ENCODE results near the gene PAPOLB. TPM values are rescaled to one million over a fixed set of nuclear protein-coding genes. Genes with fewer than 3 reads are reported as not detected.

The PAPOLB gene
- total and polyA plus RNA-seq, 2 donors (not counting 3 experiments of a cell fraction or from before 2014, with no cell fraction given): 0.07 TPM; not detected in 1

DNA sequence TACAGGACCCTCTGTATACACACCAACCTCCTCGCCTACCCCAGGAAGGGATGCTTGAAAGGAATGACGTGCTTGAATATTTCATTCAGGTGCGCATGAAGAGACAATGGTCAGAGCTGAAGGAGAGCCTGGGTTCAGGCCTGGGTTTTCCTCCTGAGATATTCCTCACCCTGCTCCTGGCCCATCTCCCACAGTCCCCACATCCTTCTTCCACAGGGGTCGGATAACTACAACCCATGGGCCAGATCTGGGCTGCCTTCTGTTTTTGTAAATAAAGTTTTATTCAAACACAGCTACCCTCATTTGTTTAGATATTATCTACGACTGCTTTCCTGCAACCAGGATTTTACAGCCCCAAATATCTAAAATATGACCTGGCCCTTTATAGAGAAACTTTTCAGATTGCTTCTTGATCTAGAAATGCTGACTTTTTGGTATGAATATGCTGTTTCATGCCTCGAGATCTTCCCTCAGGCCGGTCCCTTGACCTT lies 23.5 kb upstream of the PAPOLB start:
- no peaks in the 10 kb centered on the region for H3K9me1 ChIP-seq (replicated peaks; ENCODE audit: control insufficient read depth, extremely low read depth, insufficient read depth, low read length)
- H3K4me2 ChIP-seq (ENCODE audit: insufficient read depth, low read length): no peak overlapping the region
- dilution Hi-C loops (cut with MboI; ENCODE audit: extremely low pct_ligation_motif_present, low sequenced_read_pairs): no loop called here
- no peaks in the 10 kb centered on the region for H3K27me3 ChIP-seq (ENCODE audit: control insufficient read depth in 2 of 2, insufficient read depth in 2 of 2, low read length in 2 of 2)
- H3K4me3 ChIP-seq (replicated peaks in 1 of 3; ENCODE audit: insufficient read depth in 1 of 3, low read depth in 1 of 3, low read length in 3 of 3): no peak overlapping the region
- TF ChIP-seq, protein P1, sequence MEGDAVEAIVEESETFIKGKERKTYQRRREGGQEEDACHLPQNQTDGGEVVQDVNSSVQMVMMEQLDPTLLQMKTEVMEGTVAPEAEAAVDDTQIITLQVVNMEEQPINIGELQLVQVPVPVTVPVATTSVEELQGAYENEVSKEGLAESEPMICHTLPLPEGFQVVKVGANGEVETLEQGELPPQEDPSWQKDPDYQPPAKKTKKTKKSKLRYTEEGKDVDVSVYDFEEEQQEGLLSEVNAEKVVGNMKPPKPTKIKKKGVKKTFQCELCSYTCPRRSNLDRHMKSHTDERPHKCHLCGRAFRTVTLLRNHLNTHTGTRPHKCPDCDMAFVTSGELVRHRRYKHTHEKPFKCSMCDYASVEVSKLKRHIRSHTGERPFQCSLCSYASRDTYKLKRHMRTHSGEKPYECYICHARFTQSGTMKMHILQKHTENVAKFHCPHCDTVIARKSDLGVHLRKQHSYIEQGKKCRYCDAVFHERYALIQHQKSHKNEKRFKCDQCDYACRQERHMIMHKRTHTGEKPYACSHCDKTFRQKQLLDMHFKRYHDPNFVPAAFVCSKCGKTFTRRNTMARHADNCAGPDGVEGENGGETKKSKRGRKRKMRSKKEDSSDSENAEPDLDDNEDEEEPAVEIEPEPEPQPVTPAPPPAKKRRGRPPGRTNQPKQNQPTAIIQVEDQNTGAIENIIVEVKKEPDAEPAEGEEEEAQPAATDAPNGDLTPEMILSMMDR (IDR thresholded peaks at IDR 0.05; ENCODE audit: extremely low read depth in 1 of 2, insufficient read depth in 1 of 2, low read depth in 1 of 2, low read length in 2 of 2): no peak
- TF ChIP-seq FOS (IDR thresholded peaks at IDR 0.05; ENCODE audit: borderline replicate concordance, insufficient read depth, low read length) (no peak), GATA2 (IDR thresholded peaks at IDR 0.05; ENCODE audit: insufficient read depth, insufficient read length, low read depth, low read length) (no peak), POLR2A (IDR thresholded peaks at IDR 0.05; ENCODE audit: low read depth, low read length) (no peak)
- CTCF ChIA-PET: interaction anchor here (1.0 to 3.5 kb wide), 3 partner anchors 54 to 93 kb away, joined by 4 to 22 read pairs (median 21); no protein-coding TSS in a partner anchor
- no peak overlapping the region for H3K9ac ChIP-seq (replicated peaks; ENCODE audit: extremely low read depth, insufficient read depth, low read length)
- no peaks in the 10 kb centered on the region for H3K79me2 ChIP-seq (ENCODE audit: control insufficient read depth, insufficient read depth, low read length)
- no peak for FAIRE-seq
- H3K4me1 ChIP-seq (ENCODE audit: control insufficient read depth, extremely low read depth, insufficient read depth, low read length): peaks cover 8% of the 10 kb centered on the region
- no peaks in the 10 kb centered on the region for H3K36me3 ChIP-seq (ENCODE audit: control insufficient read depth in 2 of 2, extremely low read depth in 1 of 2, insufficient read depth in 2 of 2, low read length in 2 of 2)
- H4K20me1 ChIP-seq (replicated peaks; ENCODE audit: control insufficient read depth, extremely low read depth, insufficient read depth, low read length): no peaks in the 10 kb centered on the region
- no peak overlapping the region for H2AFZ ChIP-seq (ENCODE audit: low read depth, low read length)
- BruUV-seq (replicated peaks): no TSS peak
- DNase-seq (ENCODE audit: low read depth, low spot score): no peak
- intact Hi-C loops (cut with micrococcal nuclease): no loop called here
- POLR2A ChIA-PET: no interaction called here
- no peaks in the 10 kb centered on the region for H3K9me3 ChIP-seq (replicated peaks; ENCODE audit: control insufficient read depth, insufficient read depth, low read length)
- no peak overlapping the region for H3K27ac ChIP-seq (ENCODE audit: insufficient read depth, low read depth, low read length)

DNA sequence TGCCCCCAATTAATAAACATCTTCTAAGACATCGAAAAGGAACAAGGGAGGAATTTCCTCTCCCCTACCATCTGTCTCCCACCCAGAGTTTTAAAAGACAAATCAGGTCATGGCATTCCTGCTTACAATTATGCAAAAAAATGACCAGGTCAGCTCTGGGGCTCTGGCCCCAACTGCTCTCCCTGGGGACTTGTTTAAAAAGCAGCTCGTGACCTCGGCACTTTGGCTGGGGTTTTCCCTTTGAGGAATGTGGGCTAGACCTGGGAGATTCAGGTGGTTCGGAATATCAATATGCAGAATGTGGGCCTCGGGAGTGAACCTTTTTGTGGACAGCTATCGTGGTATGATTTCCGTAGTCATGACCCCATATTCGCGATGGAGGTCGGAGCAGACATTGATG lies 22.3 kb upstream of the PAPOLB start:
- BruUV-seq (replicated peaks): no TSS peak
- dilution Hi-C loops (cut with MboI; ENCODE audit: extremely low pct_ligation_motif_present, low sequenced_read_pairs) (no loop called here), intact Hi-C loops (cut with micrococcal nuclease) (no loop called here)
- Histone ChIP-seq H3K79me2 (ENCODE audit: control insufficient read depth, insufficient read depth, low read length) (no peaks in the 10 kb centered on the region), H2AFZ (ENCODE audit: low read depth, low read length) (no peak overlapping the region), H3K9me3 (replicated peaks; ENCODE audit: control insufficient read depth, insufficient read depth, low read length) (no peaks in the 10 kb centered on the region), H3K36me3 (ENCODE audit: control insufficient read depth in 2 of 2, extremely low read depth in 1 of 2, insufficient read depth in 2 of 2, low read length in 2 of 2) (no peaks in the 10 kb centered on the region), H3K27ac (ENCODE audit: insufficient read depth, low read depth, low read length) (no peak overlapping the region), H3K27me3 (ENCODE audit: control insufficient read depth in 2 of 2, insufficient read depth in 2 of 2, low read length in 2 of 2) (no peaks in the 10 kb centered on the region), H3K4me1 (ENCODE audit: control insufficient read depth, extremely low read depth, insufficient read depth, low read length) (peaks cover 8% of the 10 kb centered on the region), H3K4me2 (ENCODE audit: insufficient read depth, low read length) (no peak overlapping the region), H3K4me3 (replicated peaks in 1 of 3; ENCODE audit: insufficient read depth in 1 of 3, low read depth in 1 of 3, low read length in 3 of 3) (no peak overlapping the region), H4K20me1 (replicated peaks; ENCODE audit: control insufficient read depth, extremely low read depth, insufficient read depth, low read length) (no peaks in the 10 kb centered on the region), H3K9ac (replicated peaks; ENCODE audit: extremely low read depth, insufficient read depth, low read length) (no peak overlapping the region), H3K9me1 (replicated peaks; ENCODE audit: control insufficient read depth, extremely low read depth, insufficient read depth, low read length) (no peaks in the 10 kb centered on the region)
- DNase-seq (ENCODE audit: low read depth, low spot score) (no peak), FAIRE-seq (no peak)
- ChIA-PET POLR2A (no interaction called here), CTCF (interaction anchor here (0.9 to 3.5 kb wide), 14 partner anchors 9 to 197 kb away, joined by 3 to 22 read pairs (median 4); no protein-coding TSS in a partner anchor)
- TF ChIP-seq, protein P2, sequence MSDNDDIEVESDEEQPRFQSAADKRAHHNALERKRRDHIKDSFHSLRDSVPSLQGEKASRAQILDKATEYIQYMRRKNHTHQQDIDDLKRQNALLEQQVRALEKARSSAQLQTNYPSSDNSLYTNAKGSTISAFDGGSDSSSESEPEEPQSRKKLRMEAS (IDR thresholded peaks at IDR 0.05; ENCODE audit: insufficient read depth, insufficient read length): no peak
- TF ChIP-seq EZH2 (IDR thresholded peaks at IDR 0.05; ENCODE audit: borderline replicate concordance, low read depth, low read length, severe bottlenecking) (no peak), POLR2A (IDR thresholded peaks at IDR 0.05; ENCODE audit: low read depth, low read length) (no peak), POLR2AphosphoS5 (IDR thresholded peaks at IDR 0.05; ENCODE audit: insufficient read depth, low read depth, low read length) (no peak), GATA2 (IDR thresholded peaks at IDR 0.05; ENCODE audit: insufficient read depth, insufficient read length, low read depth, low read length) (no peak), FOS (IDR thresholded peaks at IDR 0.05; ENCODE audit: borderline replicate concordance, insufficient read depth, low read length) (no peak), JUN (IDR thresholded peaks at IDR 0.05; ENCODE audit: borderline replicate concordance, insufficient read depth, insufficient read length, low read depth) (no peak), MYC (IDR thresholded peaks at IDR 0.05; ENCODE audit: low read depth, low read length) (no peak)
- TF ChIP-seq, protein P1 (IDR thresholded peaks at IDR 0.05; ENCODE audit: extremely low read depth in 1 of 2, insufficient read depth in 1 of 2, low read depth in 1 of 2, low read length in 2 of 2): no peak
